Fibroblast of mammary gland (primary cell): ENCODE results near the gene C16orf87.

Experiments used
- DNase-seq: peaks from one replicate; pipeline ENCODE4 v3.0.0-alpha.2; 2010; ENCODE audit warnings: low read depth
- H3K4me3 ChIP-seq: 2 replicates; pipeline ENCODE4 v1.5.1; 2011; ENCODE audit warnings: low read depth, mild to moderate bottlenecking, low read length, moderate library complexity; ENCODE audit not compliant: control insufficient read depth
- CTCF ChIP-seq: conservative IDR thresholded peaks from 2 replicates; pipeline ENCODE4 v1.5.1; 2011; ENCODE audit warnings: low read depth, low read length, inconsistent platforms; ENCODE audit not compliant: control insufficient read depth, insufficient read depth

The C16orf87 gene

GRCh38 chr16:46830417-46830901 is 521 bp downstream of the C16orf87 start:
- H3K4me3 ChIP-seq: peak overlapping the region; percentile 70
- TF ChIP-seq CTCF: no peak
- DNase-seq: peak; percentile 2

GRCh38 chr16:46828943-46829342 is 2.0 kb downstream of the C16orf87 start:
- no peak for TF ChIP-seq CTCF
- no peak for DNase-seq
- no peak overlapping the region for H3K4me3 ChIP-seq

DNA sequence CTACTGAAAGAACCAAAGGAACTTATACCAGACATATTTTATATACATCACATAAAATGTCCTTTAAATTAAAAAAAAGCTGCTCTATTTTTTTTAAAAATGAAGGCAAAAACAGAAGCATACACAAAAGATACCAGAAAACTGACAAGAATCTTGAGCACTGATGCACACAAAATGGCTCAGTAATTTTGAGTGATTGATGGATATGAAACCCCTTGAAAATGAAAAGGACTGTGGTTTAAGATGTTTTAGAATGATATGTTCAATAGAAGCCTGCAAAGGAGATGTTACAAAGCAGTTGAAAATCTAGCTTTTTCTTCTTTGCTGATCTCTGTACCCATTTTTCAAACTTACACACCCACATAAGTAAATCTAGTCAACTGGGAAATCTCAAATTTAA is 2.7 kb downstream of the C16orf87 start:
- no peak for DNase-seq
- no peak for TF ChIP-seq CTCF
- no peak overlapping the region for H3K4me3 ChIP-seq

DNA sequence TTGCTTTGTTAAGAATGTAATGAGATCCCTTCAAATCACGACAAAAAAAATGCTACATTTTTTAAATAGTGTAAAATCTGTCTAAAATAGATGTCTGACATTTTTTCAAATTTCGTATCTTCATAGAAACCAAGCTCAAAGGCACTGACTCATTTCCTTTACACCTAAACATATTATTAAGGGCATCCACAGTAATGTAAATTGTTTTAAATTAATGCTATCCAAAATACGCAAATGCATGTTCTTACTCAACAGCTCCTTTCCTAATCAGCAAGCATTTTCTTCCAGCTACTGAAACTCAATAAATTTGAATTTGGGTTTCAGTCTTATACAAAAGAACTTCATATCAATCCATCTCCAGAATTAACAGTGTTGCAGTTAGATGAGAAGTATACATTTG is 4.3 kb downstream of the C16orf87 start:
- DNase-seq: no peak
- no peak for TF ChIP-seq CTCF
- H3K4me3 ChIP-seq: no peak overlapping the region

DNA sequence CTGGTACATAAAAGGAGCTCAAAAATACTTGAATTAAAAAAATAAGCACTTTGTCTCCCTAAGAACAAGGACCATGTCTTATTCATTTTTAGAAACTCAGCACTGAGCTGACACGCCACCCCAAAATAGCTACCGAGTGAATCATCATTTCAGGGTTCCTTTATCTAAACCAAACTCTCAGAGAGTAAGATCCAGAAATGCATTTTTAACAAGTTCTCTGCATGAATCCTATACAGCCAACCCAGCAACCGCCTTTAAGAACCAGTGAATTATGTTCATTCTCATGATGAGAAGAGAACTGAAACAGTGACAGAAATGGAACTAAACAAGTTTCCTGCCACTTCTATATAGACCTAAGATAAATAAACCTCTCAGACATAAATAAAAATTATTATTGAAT is 8.7 kb downstream of the C16orf87 start:
- no peak overlapping the region for H3K4me3 ChIP-seq
- peak; percentile 10 for DNase-seq
- no peak for TF ChIP-seq CTCF

- no peak overlapping the region for H3K4me3 ChIP-seq
- no peak for TF ChIP-seq CTCF
- DNase-seq: peak; percentile 19
Observed at GRCh38 chr16:46817961-46818360, 13.0 kb downstream of the C16orf87 start.

GRCh38 chr16:46814790-46815189 is 16.2 kb downstream of the C16orf87 start:
- no peak for DNase-seq
- no peak for TF ChIP-seq CTCF

More at GRCh38 chr16:46814790-46815189, 16.2 kb downstream of the C16orf87 start:
- H3K4me3 ChIP-seq: no peak overlapping the region
